Right hindlimb (tissue), 1 donor: ENCODE results near the gene SGPP2.
A peak's percentile ranks its signal among the peaks of the same experiment; 100 is the strongest.
"Not testable (repeated sequence)": the region's sequence is repeated elsewhere in the genome, so short reads cannot be mapped to it uniquely, and the experiment has no call there.

Source experiments
- DNase-seq: peaks from one replicate; pipeline ENCODE4 v3.0.0-alpha.2; 2018

SGPP2 gene

GRCh38 chr2:222427646-222428301, 3.4 kb downstream of the SGPP2 start:
- DNase-seq, result no peak

GRCh38 chr2:222430071-222430470, 5.7 kb downstream of the SGPP2 start:
- no peak for DNase-seq

GRCh38 chr2:222430681-222431080, 6.3 kb downstream of the SGPP2 start:
- no peak for DNase-seq

GRCh38 chr2:222431869-222432268, 7.5 kb downstream of the SGPP2 start:
- no peak for DNase-seq

GRCh38 chr2:222433332-222434173, 9.2 kb downstream of the SGPP2 start:
- no peak for DNase-seq

GRCh38 chr2:222434204-222434603, 9.9 kb downstream of the SGPP2 start:
- no peak for DNase-seq

- DNase-seq, result not testable (repeated sequence)
Observed at GRCh38 chr2:222435400-222436039, 11.2 kb downstream of the SGPP2 start.

GRCh38 chr2:222436040-222436413, 11.7 kb downstream of the SGPP2 start:
- DNase-seq, result no peak

GRCh38 chr2:222439692-222440091, 15.3 kb downstream of the SGPP2 start:
- no peak for DNase-seq

GRCh38 chr2:222440673-222441422, 16.5 kb downstream of the SGPP2 start:
- DNase-seq, result no peak

- no peak for DNase-seq
Observed at GRCh38 chr2:222442665-222443064, 18.3 kb downstream of the SGPP2 start.

- DNase-seq, result no peak
Observed at GRCh38 chr2:222445227-222445626, 20.9 kb downstream of the SGPP2 start.

- DNase-seq, result no peak
Observed at GRCh38 chr2:222447131-222447530, 22.8 kb downstream of the SGPP2 start.

GRCh38 chr2:222448748-222449181, 24.4 kb downstream of the SGPP2 start:
- DNase-seq, result peak; percentile 54

GRCh38 chr2:222450021-222450420, 25.7 kb downstream of the SGPP2 start:
- no peak for DNase-seq

- DNase-seq, result no peak
Observed at GRCh38 chr2:222451224-222451674, 26.9 kb downstream of the SGPP2 start.

- DNase-seq, result no peak
Observed at GRCh38 chr2:222452422-222452950, 28.1 kb downstream of the SGPP2 start.

- no peak for DNase-seq
Observed at GRCh38 chr2:222456479-222457077, 32.2 kb downstream of the SGPP2 start.

- no peak for DNase-seq
Observed at GRCh38 chr2:222459983-222460382, 35.6 kb downstream of the SGPP2 start.

GRCh38 chr2:222465746-222466145, 41.4 kb downstream of the SGPP2 start:
- DNase-seq, result no peak

GRCh38 chr2:222468346-222468745, 44.0 kb downstream of the SGPP2 start:
- DNase-seq, result no peak

GRCh38 chr2:222470802-222471468, 46.6 kb downstream of the SGPP2 start:
- DNase-seq, result no peak
